Caco-2 (cell line): Measurements from ENCODE around the gene KLHL40. TPM values are rescaled to one million over a fixed set of nuclear protein-coding genes. Genes with fewer than 3 reads are reported as not detected.

Source experiments
- BruUV-seq: library from RNA; stranded (reverse); fragments of 400-500 nt; replicated peaks from 2 replicates; lab custom pipeline; 2021; lab: Mats Ljungman, UMichigan
- CTCF ChIA-PET: fragments of 300-600 bp; sonication (Branson Sonifier 250); formaldehyde crosslinking; loops from one replicate; lab custom pipeline; 2022; ENCODE audit warnings: antibody characterized with exemption; lab: Charles Lee
- POLR2A ChIA-PET: fragments of 300-600 bp; sonication (Branson Sonifier 250); formaldehyde crosslinking; loops from one replicate; lab custom pipeline; 2022; ENCODE audit warnings: antibody characterized with exemption; lab: Charles Lee
- DNase-seq, 2 experiments: peaks; one replicate each; pipeline versions ENCODE4 v3.0.0 to v3.0.0-alpha.2; 2020 to 2022
- H3K27me3 ChIP-seq: replicated peaks from 2 replicates; pipeline ENCODE4 v1.6.0; 2011; ENCODE audit warnings: low read length; ENCODE audit not compliant: control insufficient read depth, insufficient read depth
- H3K36me3 ChIP-seq: 2 replicates; pipeline ENCODE4 v1.5.1; 2011; ENCODE audit warnings: low read length; ENCODE audit not compliant: control insufficient read depth, insufficient read depth
- H3K4me1 ChIP-seq: fragments of 250-450 bp; sonication (Bioruptor Pico); 2 replicates; pipeline ENCODE4 v1.5.1; 2020; ENCODE audit warnings: mild to moderate bottlenecking
- H3K4me3 ChIP-seq: 2 replicates; pipeline ENCODE4 v1.5.1; 2011; ENCODE audit warnings: low read depth, mild to moderate bottlenecking, control low read depth, low read length
- H3K9me3 ChIP-seq: fragments of 250-450 bp; sonication (Bioruptor Pico); 2 replicates; pipeline ENCODE4 v1.5.1; 2020; ENCODE audit warnings: mild to moderate bottlenecking, moderate library complexity
- H3K27ac Mint-ChIP-seq: one replicate; pipeline ENCODE4 v1.8.0; 2022; ENCODE audit warnings: mixed read lengths; ENCODE audit not compliant: unreplicated experiment
- H3K27me3 Mint-ChIP-seq: one replicate; pipeline ENCODE4 v1.8.0; 2022; ENCODE audit warnings: mixed read lengths; ENCODE audit not compliant: insufficient read depth, unreplicated experiment
- H3K36me3 Mint-ChIP-seq: one replicate; pipeline ENCODE4 v1.8.0; 2022; ENCODE audit warnings: mild to moderate bottlenecking, mixed read lengths; ENCODE audit not compliant: insufficient read depth, unreplicated experiment
- H3K4me1 Mint-ChIP-seq: one replicate; pipeline ENCODE4 v1.8.0; 2022; ENCODE audit warnings: low read depth, mixed read lengths; ENCODE audit not compliant: unreplicated experiment
- H3K4me3 Mint-ChIP-seq: one replicate; pipeline ENCODE4 v1.8.0; 2022; ENCODE audit warnings: mild to moderate bottlenecking, moderate library complexity, mixed read lengths; ENCODE audit not compliant: unreplicated experiment
- H3K9me3 Mint-ChIP-seq: one replicate; pipeline ENCODE4 v1.8.0; 2022; ENCODE audit warnings: mixed read lengths; ENCODE audit not compliant: unreplicated experiment
- intact Hi-C: fragments of 100-400 bp; cut with micrococcal nuclease; formaldehyde crosslinking; loops from one replicate; pipeline ENCODE4 v1.10.0; 2022; ENCODE audit not compliant: unreplicated experiment
- total RNA-seq: library from RNA; stranded (reverse); gene quantifications from 2 replicates; pipeline ENCODE4 v1.2.3, GENCODE V29; 2022
- TF ChIP-seq, protein P1 (sequence below), 2 experiments: fragments of 200-600 bp in 1 of 2; IDR thresholded peaks; 1 replicate in 1 of 2; 2 replicates in 1 of 2; pipeline versions ENCODE4 v1.5.1 to v1.8.0; 2011 to 2022; ENCODE audit warnings: antibody characterized with exemption in 1 of 2, control low read depth in 1 of 2, inconsistent platforms in 1 of 2, low read depth in 1 of 2, low read length in 1 of 2, mild to moderate bottlenecking in 1 of 2, moderate library complexity in 1 of 2; ENCODE audit not compliant: insufficient read depth in 1 of 2, severe bottlenecking in 1 of 2, unreplicated experiment in 1 of 2

The KLHL40 gene
- total RNA-seq, 1 experiment from 2014 or later: not detected

DNA sequence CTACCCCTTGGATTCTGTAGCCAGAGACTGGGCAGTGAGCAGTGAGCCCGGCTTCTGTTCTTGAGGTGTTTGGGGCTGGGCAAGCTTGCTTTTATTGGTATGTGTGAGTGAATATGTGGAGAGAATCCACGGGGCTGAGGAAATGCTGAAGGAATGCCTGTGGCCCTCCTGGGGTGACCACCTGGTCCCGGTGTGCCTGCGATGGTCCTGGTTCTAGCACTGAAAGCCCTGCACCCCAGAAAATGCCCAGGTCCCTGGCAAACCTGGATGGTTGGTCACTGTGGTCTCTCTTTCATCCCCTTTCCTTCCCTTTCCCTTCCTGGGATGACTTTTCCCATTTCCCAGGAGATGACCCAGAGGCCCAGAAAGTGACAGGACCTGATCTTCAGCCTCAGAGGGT lies 27.7 kb upstream of the KLHL40 start:
- no peak for DNase-seq
- Mint-ChIP-seq H3K36me3 (peaks cover 7% of the 10 kb centered on the region), H3K27me3 (no peaks in the 10 kb centered on the region), H3K9me3 (no peaks in the 10 kb centered on the region), H3K27ac (no peak overlapping the region), H3K4me1 (no peaks in the 10 kb centered on the region), H3K4me3 (no peak overlapping the region)
- Histone ChIP-seq H3K27me3 (no peaks in the 10 kb centered on the region), H3K9me3 (no peaks in the 10 kb centered on the region), H3K36me3 (no peaks in the 10 kb centered on the region), H3K4me3 (no peak overlapping the region), H3K4me1 (peaks cover 17% of the 10 kb centered on the region)
- CTCF ChIA-PET: no interaction called here
- POLR2A ChIA-PET: no interaction called here
- BruUV-seq: no TSS peak
- TF ChIP-seq, protein P1, sequence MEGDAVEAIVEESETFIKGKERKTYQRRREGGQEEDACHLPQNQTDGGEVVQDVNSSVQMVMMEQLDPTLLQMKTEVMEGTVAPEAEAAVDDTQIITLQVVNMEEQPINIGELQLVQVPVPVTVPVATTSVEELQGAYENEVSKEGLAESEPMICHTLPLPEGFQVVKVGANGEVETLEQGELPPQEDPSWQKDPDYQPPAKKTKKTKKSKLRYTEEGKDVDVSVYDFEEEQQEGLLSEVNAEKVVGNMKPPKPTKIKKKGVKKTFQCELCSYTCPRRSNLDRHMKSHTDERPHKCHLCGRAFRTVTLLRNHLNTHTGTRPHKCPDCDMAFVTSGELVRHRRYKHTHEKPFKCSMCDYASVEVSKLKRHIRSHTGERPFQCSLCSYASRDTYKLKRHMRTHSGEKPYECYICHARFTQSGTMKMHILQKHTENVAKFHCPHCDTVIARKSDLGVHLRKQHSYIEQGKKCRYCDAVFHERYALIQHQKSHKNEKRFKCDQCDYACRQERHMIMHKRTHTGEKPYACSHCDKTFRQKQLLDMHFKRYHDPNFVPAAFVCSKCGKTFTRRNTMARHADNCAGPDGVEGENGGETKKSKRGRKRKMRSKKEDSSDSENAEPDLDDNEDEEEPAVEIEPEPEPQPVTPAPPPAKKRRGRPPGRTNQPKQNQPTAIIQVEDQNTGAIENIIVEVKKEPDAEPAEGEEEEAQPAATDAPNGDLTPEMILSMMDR (IDR thresholded peaks at IDR 0.05; ENCODE audit: insufficient read depth in 1 of 2, low read depth in 1 of 2, low read length in 1 of 2, severe bottlenecking in 1 of 2, unreplicated experiment in 1 of 2): no peak
- intact Hi-C loops: no loop called here

DNA sequence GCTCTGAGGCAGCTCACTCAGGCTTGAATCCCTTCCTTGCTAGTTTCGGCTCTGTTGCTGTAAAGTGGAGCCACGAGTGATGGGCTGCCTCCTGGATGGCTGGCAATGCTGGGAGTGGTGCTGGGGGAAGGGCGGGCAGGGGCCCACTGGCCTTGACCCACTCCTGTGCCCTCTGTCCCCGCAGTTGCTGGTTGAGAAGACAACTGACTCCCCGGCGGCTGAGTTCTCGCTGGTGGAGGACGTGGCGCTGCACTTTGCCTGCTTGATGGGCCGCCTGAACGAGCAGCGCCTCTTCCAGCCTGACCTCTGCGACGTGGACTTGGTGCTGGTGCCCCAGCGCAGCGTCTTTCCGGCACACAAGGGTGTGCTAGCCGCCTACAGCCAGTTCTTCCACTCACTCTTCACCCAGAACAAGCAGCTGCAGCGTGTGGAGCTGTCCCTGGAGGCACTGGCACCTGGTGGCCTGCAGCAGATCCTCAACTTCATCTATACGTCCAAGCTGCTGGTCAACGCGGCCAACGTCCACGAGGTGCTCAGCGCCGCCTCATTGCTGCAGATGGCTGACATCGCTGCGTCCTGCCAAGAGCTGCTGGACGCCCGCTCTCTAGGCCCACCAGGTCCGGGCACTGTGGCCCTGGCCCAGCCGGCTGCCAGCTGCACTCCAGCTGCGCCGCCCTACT lies 27.1 kb upstream of the KLHL40 start:
- POLR2A ChIA-PET: no interaction called here
- CTCF ChIA-PET: no interaction called here
- Mint-ChIP-seq H3K4me1 (no peaks in the 10 kb centered on the region), H3K4me3 (no peak overlapping the region), H3K27ac (no peak overlapping the region), H3K9me3 (no peaks in the 10 kb centered on the region), H3K36me3 (peaks cover 4% of the 10 kb centered on the region), H3K27me3 (no peaks in the 10 kb centered on the region)
- Histone ChIP-seq H3K4me1 (peaks cover 12% of the 10 kb centered on the region; the same call in 1 of the 2 replicates), H3K9me3 (no peaks in the 10 kb centered on the region), H3K36me3 (no peaks in the 10 kb centered on the region), H3K4me3 (no peak overlapping the region), H3K27me3 (no peaks in the 10 kb centered on the region)
- TF ChIP-seq, protein P1 (IDR thresholded peaks at IDR 0.05; ENCODE audit: insufficient read depth in 1 of 2, low read depth in 1 of 2, low read length in 1 of 2, severe bottlenecking in 1 of 2, unreplicated experiment in 1 of 2): no peak
- no TSS peak for BruUV-seq
- intact Hi-C loops: no loop called here
- no peak for DNase-seq

DNA sequence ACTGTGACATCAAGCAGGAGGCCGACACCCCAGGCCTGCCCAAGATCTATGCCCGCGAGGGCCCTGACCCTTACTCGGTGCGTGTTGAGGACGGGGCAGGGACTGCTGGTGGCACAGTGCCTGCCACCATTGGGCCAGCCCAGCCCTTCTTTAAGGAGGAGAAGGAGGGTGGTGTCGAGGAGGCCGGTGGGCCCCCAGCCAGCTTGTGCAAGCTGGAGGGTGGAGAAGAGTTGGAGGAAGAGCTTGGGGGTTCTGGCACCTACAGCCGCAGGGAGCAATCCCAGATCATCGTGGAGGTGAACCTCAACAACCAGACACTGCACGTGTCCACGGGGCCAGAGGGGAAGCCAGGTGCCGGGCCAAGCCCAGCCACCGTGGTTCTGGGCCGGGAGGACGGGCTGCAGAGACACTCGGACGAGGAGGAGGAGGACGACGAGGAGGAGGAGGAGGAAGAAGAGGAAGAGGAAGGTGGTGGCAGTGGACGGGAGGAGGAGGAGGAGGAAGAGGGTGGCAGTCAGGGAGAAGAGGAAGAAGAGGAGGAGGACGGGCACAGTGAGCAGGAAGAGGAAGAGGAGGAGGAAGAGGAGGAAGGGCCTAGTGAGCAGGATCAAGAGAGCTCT lies 26.5 kb upstream of the KLHL40 start:
- Histone ChIP-seq H3K36me3 (no peaks in the 10 kb centered on the region), H3K4me3 (no peak overlapping the region), H3K4me1 (peaks cover 8% of the 10 kb centered on the region; the same call in 1 of the 2 replicates), H3K27me3 (no peaks in the 10 kb centered on the region), H3K9me3 (no peaks in the 10 kb centered on the region)
- Mint-ChIP-seq H3K27me3 (no peaks in the 10 kb centered on the region), H3K9me3 (no peaks in the 10 kb centered on the region), H3K4me1 (no peaks in the 10 kb centered on the region), H3K36me3 (peaks cover 4% of the 10 kb centered on the region), H3K4me3 (no peak overlapping the region), H3K27ac (no peak overlapping the region)
- no TSS peak for BruUV-seq
- POLR2A ChIA-PET: no interaction called here
- CTCF ChIA-PET: no interaction called here
- no peak for DNase-seq
- TF ChIP-seq, protein P1 (IDR thresholded peaks at IDR 0.05; ENCODE audit: insufficient read depth in 1 of 2, low read depth in 1 of 2, low read length in 1 of 2, severe bottlenecking in 1 of 2, unreplicated experiment in 1 of 2): no peak
- intact Hi-C loops: no loop called here
